Effector CD8-positive, alpha-beta T cell (primary cell): ENCODE measurements around the gene MTCH2.
"Not testable (repeated sequence)": the region's sequence is repeated elsewhere in the genome, so short reads cannot be mapped to it uniquely, and the experiment has no call there.

Experiments used
- DNase-seq: peaks from one replicate; lab custom pipeline; 2025; lab: John Stamatoyannopoulos, UW

The MTCH2 gene

DNA sequence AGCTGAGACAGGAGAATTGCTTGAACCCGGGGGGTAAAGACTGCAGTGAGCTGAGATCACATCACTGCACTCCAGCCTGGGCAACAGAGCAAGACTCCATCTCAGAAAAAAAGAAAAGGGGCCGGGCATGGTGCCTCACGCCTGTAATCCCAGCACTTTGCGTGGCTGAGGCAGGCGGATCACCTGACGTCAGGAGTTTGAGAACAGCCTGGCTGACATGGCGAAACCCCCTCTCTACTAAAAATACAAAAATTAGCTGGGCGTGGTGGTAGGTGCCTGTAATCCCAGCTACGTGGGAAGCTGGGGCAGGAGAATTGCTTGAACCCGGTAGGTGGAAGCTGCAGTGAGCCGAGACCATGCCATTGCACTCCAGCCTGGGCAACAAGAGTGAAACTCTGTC, 6.0 kb downstream of the MTCH2 start:
- not testable (repeated sequence) for DNase-seq

DNA sequence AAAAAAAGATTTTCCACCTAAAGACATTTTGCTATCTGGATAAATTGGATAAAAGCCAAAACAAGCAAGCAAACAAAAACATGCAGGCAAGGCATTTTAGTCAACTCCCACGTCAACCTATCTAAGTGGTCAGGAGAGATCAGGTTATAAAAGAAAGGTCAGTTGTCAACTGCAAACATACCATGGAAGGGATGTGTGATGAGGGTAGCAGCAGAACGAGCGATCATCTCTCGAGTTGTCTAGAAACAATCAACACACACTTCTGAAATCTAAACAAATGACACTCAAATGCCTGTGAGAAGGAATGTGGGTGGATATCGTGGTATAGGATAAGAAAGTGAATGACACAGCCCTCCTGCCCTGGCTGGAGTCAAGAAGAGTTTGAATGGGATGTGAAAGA, 10.9 kb downstream of the MTCH2 start:
- DNase-seq: no peak

DNA sequence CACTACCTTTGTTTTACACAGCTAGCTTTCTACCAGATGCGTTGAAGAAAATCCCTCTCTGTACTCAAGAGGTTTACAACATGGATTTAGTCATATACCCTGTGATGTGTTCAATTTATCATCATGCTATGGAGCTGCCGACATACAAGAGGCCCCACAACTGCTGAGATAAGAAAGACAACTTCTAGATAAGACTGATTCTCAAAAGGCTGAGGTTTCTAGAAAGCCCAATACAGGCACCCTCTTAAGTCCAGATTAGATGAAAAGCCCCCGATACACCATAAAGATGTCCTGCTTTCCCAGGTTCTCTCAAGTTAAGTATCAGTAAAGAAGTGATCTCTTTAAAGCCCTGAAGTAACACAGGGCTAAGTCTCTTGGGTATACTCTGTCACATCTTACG, 14.3 kb downstream of the MTCH2 start:
- DNase-seq: no peak

DNA sequence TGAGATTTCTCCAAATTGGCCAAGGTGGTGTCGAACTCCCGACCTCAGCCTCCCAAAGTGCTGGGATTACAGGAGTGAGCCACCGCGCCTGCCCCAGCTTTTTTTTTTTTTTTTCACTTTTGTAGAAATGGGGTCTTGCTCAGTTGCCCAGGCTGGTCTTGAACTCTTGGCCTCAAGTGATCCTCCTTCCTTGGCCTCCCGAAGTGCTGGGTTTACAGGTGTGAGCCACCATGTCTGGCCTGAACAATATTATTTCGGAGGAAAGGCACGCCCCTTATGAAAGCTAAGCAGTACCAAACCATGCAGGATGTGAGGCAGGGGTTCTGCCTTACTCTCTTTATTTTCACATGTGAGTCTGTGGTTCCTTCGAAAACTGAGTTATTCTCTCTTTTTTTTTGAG, 16.1 kb downstream of the MTCH2 start:
- DNase-seq: no peak

DNA sequence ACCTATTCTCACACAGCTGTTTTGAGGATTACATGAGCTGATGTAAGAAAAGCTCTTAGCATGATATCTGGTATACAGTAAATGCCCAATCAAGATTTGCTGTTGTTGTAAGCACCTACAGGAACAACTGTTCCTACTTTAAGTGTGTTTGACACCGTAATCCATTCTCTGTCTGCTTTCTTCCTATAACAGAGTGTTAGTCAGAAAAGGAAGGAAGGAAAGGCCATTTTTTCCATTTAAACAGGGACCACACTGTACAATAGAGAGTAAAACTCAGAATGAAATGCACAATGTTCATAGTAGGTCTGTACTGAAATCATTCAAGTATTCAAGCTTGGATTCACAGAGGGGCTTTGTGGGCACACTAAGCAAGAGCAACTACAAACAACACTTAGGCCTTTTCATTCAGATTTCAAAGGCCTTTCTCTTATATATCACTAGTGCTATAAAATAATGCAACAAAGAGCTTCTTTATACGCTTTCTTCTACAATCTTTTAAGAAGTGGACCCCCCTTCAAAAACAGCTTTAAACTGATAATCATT, 21.5 kb downstream of the MTCH2 start:
- no peak for DNase-seq

DNA sequence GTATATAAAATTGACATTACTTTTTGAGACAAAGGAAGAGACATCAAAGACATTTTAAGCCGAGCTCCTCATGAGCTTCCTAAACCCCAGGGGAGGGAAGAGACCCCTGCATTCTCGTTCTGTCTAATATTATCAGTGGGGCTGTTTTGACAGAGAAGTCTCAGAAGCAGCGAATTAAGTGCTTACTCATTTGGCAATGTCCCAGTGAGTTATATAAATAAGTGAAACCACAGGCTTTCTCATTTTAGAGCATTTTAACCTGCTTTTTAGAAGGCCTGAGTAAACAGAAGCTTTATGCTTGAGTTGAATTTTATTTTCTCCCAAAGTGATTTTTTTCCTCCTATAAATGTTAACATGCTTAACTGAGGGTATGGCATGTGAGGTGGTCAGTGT, 24.9 kb downstream of the MTCH2 start:
- DNase-seq: no peak

DNA sequence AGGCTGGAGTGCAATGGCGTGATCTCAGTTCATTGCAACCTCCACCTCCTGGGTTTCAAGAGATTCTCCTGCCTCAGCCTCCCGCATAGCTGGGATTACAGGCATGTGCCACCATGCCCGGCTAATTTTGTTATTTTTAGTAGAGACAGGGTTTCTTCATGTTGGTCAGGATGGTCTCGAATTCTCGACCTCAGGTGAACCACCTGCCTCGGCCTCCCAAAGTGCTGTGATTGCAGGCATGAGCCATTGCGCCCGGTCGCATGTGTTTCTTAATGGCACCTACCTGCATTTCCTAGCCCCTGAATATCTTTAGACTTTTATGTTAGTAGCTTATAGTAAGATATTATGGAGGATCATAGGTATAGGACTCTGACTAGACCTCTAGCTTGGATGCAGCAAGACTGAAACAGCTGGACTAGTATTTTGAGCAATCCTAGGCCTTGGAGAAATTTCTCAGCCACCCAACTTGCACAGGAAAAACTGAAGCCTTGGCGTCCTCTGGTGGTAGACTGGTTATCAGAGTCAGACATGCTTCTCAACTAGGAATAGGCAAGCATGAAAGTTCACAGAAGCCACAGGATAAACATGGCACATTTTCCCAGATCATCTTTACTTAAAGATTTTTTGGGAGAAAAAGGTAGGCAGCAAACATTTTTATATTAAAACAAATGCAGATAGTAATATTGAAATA, 25.5 kb downstream of the MTCH2 start:
- no peak for DNase-seq

DNA sequence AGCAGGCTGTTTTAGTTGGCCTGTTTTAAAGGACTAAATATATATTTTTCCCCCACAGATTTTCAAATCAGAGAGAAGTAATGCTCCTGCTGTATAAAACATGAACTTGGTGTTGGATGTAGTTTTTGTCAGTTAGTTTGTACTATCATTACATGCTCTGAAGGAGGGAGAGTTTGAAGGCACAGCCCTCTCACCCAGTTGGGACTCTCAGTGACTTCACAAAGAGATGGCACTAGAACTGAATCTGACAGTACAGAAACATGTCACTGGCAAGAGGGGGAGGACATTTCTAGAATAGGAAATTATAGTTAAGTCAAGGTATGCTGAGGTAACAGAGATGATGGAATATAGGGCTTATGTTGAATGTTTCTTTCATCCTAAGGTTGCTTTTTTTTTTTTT, 27.1 kb downstream of the MTCH2 start:
- DNase-seq: no peak

DNA sequence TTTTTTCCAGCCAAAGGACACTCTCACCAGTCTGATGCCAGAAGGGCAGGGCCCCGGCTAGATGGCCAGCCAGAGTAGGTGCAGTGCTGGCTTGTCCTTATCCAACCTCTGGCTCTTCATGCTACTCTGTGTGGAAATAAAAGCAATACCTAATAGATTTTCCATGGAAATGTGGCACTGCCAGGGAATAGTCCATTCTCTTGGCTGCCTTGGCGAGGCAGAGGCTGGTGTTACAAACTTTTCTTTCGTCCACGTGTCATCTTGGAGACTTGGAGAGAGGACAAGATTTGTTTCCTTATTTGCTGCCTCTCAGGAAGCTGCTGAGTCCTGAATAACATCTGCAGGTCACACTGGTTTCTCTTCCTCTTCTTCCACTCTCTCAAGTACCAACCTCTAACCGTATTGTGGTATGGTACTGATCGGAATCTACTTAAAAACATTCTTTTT, 31.0 kb downstream of the MTCH2 start:
- no peak for DNase-seq

DNA sequence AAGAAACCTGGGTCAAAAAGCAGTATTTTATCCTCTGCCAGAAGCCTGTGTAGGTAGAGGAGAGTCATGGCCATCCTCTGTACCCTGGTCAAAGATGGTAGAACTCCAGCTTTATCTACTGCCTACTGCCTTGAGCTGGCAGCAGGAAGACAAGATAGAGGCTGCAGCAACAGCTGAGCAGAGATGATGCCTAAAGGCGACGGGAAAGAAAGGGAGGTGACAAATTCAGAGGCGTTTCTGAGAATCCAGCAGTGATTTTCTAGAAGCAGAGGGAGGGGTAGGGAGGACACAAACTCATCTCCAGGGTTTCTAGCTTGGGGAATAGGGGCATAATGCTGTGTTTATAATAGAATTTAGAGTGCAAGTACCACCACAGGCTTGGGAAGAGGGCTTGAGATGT, 32.7 kb downstream of the MTCH2 start:
- no peak for DNase-seq

DNA sequence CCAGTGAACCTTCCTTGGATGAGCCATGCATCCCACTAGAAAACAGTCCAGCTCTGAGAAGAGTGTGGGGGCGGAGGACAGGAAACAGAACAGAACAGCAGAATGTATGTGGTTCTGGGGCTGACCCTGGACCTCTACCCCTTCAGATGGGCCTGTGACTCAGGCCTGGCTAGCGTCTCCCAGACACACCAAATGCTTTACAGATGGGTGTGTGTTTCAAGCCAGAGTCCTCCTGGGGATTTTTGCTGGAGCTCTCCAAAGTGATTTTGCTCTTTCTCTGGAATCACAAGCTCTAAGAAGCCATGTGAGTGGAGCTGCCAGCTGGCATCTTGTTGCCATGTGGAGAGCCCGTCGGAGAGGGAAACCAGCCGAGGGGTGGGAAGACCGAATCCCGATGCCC, 35.0 kb downstream of the MTCH2 start:
- DNase-seq: no peak

DNA sequence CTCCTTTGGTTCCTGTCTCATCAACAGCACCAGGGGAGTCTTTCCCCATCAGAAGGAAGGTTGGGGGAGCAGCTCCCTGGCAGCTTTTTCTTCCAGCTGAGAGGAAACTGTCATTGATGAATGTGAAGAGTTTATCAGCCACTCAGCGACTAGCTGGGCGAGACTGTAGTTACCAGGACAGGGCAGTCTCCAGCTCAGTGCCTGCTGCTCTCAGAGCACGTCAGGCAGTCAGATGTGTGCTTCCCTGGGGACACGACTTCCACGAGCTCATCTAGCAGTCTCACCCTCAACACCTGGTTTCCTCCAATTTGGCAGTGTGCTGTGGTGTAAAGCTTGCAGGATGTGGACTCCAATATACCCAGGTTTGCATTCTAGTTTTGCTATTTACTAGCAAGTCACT, 35.6 kb downstream of the MTCH2 start:
- no peak for DNase-seq

DNA sequence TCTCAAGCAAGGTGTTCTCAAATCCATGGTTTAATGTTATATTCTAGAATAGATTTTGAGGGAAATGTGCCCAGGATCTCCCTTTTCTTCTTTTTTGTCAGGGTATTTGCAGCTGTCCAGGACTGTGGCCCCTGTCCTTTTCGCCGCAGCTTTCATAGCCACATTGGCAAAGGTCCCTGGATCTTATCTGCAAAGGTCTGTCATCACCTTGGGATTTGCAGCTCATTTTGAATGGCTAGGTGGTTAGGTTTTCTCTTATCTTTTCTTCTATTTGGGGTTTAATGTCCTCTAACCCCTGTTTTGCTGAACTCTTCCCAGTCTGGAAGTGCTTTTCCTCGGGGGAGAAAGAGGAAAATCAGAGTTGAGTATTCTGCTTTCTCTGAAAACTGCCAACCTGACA, 36.4 kb downstream of the MTCH2 start:
- no peak for DNase-seq

DNA sequence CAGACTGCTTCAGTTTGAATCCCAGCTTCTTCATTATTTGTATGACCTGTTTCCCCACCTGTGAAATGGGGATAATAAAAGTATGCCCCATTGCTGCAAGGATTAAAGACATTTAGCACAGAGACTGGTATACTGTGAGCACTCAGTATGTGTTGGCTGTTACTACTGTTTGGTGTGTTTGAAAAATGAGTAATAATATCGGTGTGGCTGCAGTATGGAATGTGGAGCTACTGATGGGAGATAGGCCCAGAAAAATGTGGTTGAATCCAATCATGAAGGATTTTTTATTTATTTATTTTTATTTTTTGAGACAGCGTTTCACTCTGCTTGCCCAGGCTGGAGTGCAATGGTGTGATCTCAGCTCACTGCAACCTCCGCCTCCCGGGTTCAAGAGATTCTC, 39.1 kb downstream of the MTCH2 start:
- DNase-seq: no peak

DNA sequence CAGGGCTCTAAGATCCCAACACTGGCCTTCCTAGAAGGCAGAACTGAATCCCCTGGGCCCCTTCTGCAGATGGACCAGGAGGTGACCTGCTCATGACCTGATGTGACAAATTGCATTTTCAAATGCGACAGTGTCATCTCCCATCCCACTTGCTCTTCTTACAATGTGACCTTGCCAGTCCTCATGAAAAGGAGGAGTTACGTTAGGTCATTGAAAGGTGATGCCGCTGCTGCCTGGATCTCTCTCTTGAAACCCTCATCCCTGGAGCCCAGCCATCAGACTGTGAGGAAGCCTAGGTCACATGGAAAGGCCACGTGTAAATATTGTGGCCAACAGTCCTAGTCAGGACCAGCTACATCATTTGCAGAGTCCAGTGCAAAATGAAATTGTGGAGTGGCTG, 42.5 kb downstream of the MTCH2 start:
- no peak for DNase-seq

DNA sequence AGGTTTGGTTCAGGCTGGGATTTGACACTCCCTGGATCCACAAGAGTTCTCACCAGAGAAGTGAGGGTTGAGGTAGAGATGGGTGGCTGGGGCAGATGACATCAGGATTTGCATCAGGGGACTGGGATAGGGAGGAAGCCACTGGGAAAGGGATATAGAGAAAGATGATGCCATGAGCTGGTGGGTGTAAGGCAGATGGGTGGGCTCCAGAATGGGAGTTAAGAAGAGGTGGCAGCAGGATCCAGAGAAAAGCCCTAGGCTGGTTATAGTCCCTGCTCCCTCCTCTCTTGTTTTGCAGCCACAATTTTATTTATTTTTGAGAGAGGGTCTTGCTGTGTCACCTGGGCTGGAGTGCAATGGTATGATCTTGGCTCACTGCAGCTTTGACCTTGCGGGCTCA, 46.4 kb downstream of the MTCH2 start:
- DNase-seq: no peak

DNA sequence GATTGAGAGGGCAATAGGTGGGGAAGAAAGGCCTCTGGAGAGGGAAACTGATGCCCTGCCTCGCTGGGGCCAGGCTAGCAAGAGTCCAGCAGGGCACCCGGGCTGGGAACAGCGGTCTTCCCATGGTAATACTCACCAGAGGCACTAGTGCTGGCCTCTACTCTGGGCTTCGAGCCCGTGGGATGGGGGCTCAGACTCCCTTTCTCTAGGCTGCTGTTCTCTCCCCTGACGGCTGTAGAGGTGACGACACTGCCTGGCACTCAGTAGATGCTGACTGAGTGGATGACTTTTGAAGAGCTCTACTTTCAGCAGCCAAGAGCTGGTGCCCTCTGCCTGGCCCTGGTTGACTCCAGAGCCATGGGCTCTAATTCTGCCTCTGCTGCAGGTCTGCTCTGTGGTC, 47.3 kb downstream of the MTCH2 start:
- DNase-seq: no peak

DNA sequence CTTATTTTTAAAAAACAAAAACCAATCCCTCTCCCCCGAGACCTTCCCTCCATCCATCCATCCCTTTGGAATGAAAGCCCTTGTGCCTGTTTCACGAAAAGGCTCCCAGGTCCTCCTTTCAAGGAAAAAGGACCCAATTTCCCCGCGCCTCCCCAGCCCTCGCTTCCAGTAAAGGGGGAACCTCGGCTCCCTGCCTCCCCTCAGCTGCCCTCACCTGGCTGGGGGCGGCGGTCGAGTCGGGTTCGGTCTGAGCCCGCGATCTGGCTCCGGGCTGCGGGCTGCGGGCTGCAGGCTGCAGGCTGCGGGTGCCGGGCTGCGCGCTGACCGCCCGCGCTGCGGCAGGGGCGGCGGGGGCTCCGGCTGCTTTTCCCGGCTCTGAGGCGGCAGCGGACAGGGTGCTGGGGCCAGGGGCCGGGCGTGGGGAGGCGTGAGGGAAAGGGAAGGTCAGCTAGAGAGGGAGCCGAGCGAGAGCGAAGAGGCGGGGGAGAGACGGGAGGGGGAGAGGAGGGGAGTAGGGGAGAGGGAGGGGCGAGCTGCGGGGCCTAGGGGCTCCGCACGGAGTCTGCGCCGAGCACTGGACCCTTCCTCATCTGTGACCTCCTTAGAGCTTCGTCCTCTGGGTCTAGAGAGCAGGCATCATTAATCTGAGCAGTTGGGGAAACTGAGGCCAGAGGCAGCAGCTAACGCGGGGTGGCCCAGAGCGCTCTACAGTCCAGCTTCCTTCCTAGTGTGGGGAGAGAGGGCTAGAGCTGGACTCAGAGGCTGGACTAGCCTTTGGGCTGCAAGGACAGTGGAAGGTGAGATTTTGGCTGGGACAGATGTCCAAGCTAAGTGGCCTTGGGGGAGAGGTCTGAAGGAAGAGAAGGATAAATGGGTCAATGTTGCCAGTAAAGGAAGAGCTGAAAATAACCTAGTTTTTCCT, 48.2 kb downstream of the MTCH2 start, which contains the start of gene C1QTNF4:
C1QTNF4 (minus strand) TSS at position 478 of the 922 bp plus-strand sequence. CDS start 3,601 bp downstream, outside the sequence.
- DNase-seq: no peak

DNA sequence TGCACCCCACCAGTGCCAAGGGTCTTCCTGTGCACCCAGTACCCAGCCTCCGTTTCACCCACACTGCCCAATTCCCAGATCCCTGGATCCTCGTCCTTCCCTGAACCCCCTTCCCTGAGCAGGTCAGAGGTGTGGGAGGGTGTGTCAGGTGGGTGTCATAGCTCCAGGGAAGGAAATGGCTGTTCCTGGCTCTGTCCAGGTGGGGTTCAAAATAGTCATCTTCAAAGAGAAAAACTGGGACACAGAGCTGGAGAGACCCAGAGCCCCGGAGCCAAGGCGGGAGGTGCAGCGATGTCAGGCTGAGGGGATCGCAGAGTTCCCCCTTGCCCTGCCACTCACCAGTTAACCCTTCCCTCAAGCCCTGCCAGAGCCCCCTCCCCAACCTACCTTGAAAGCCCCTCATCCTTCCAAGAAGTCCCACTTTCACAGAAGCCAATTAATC, 48.8 kb downstream of the MTCH2 start:
- no peak for DNase-seq

DNA sequence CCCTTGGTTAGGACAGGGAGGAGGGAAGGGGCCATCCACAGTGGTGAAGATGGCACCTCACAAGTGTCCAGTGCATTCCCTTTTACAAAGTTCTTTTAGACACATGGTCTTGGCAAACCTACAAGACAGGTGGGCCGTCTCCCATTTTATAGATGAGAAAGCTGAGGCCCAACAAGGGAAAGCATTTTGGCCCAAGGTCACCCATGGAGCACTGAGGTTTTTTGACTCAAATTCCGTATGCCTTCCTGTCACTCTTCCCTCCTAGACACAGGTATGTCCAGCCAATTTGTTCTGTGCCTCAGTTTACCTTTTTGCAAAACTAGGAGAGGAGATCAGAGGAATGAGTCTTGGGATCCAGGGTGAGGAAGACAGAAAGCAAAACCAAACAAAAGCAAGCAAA, 49.4 kb downstream of the MTCH2 start:
- no peak for DNase-seq

DNA sequence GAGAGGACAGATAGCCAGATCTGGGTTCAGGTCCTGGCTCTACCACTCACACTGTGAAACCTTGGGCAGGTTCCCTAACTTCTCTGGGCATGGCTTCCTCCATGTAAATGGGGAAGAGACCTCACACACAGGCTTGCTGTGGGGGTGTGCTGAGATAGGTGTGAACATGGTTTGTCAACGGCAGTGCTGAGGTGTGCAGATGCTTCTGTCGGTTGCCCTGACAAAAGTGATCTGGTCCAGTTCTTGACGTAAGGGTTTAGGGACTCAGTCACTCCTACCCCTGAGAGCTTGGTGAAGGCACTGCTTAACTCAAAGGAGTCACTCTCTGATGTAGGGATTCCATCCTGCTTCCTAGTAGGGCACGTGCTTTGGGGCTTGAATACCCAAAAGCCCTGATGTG, 50.1 kb downstream of the MTCH2 start:
- no peak for DNase-seq

DNA sequence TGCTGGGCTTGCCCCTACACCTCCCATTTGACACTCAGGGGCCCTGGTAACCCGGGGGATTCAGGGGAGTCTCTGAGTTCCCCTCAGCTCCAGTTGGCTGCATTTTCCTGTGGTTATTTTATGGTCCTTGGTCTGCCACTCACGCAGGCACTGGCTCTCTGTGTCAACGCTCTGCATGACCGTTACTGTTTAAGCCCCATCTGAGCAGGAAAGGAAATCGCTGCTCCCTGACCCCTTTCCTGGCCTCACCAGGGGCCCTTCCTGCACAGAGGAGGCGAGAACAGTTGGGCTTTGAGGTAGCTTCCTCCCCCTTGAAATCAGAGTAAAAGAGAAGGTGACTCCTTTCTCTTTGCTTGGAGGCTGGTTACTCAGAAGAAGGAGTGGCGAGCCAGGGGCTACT, 50.6 kb downstream of the MTCH2 start:
- DNase-seq: no peak
